Measurements from ENCODE around the gene MYLK2. TPM values are rescaled to one million over a fixed set of nuclear protein-coding genes. Genes with fewer than 3 reads are reported as not detected.

MYLK2 gene
- polyA plus RNA-seq, 1 donor from 2014 or later, result 0.22 TPM

DNA sequence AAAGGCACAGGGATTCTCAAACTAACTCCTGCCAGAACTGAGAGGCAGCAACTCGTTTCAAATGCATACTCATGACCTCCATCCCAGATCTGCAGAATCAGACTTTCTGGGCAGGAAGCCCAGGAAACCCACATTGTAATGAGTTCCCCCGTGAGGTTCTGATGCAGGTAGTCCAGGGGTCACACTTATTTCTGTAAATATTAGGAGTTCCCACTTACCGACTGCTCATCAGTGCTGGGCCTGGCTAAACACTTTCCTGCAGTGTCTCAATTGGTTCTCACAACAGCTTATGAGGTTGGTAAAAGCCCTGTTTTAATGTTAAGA lies 39.6 kb downstream of the MYLK2 start:
- no peaks in the 10 kb centered on the region for H4K20me1 ChIP-seq (ENCODE audit: insufficient read depth)
- H3K36me3 ChIP-seq (ENCODE audit: insufficient read depth, low read length), result no peaks in the 10 kb centered on the region
- no peaks in the 10 kb centered on the region for H3K9me2 ChIP-seq (ENCODE audit: insufficient read depth, low read length)
- H2AFZ ChIP-seq (ENCODE audit: low read depth, low read length), result no peak overlapping the region
- no peak overlapping the region for H3K4me2 ChIP-seq (ENCODE audit: low read length)
- TF ChIP-seq EP300 (conservative IDR thresholded peaks at IDR 0.05; ENCODE audit: poor library complexity, severe bottlenecking), result no peak
- TF ChIP-seq RAD21 (conservative IDR thresholded peaks at IDR 0.05), result no peak
- no peak for TF ChIP-seq SMC3 (conservative IDR thresholded peaks at IDR 0.05; ENCODE audit: poor library complexity)
- no peak for TF ChIP-seq CTCF (IDR thresholded peaks at IDR 0.05; ENCODE audit: poor library complexity, severe bottlenecking)
- TF ChIP-seq, protein P1, sequence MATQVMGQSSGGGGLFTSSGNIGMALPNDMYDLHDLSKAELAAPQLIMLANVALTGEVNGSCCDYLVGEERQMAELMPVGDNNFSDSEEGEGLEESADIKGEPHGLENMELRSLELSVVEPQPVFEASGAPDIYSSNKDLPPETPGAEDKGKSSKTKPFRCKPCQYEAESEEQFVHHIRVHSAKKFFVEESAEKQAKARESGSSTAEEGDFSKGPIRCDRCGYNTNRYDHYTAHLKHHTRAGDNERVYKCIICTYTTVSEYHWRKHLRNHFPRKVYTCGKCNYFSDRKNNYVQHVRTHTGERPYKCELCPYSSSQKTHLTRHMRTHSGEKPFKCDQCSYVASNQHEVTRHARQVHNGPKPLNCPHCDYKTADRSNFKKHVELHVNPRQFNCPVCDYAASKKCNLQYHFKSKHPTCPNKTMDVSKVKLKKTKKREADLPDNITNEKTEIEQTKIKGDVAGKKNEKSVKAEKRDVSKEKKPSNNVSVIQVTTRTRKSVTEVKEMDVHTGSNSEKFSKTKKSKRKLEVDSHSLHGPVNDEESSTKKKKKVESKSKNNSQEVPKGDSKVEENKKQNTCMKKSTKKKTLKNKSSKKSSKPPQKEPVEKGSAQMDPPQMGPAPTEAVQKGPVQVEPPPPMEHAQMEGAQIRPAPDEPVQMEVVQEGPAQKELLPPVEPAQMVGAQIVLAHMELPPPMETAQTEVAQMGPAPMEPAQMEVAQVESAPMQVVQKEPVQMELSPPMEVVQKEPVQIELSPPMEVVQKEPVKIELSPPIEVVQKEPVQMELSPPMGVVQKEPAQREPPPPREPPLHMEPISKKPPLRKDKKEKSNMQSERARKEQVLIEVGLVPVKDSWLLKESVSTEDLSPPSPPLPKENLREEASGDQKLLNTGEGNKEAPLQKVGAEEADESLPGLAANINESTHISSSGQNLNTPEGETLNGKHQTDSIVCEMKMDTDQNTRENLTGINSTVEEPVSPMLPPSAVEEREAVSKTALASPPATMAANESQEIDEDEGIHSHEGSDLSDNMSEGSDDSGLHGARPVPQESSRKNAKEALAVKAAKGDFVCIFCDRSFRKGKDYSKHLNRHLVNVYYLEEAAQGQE (IDR thresholded peaks at IDR 0.05; ENCODE audit: borderline replicate concordance), result no peak
- TF ChIP-seq MXI1 (conservative IDR thresholded peaks at IDR 0.05; ENCODE audit: poor library complexity, severe bottlenecking), result no peak
- TF ChIP-seq POLR2AphosphoS5 (IDR thresholded peaks at IDR 0.05), result no peak
- no peak for TF ChIP-seq TAF1 (IDR thresholded peaks at IDR 0.05; ENCODE audit: low read depth)
- TF ChIP-seq EZH2 (IDR thresholded peaks at IDR 0.05; ENCODE audit: borderline replicate concordance, insufficient read depth, low read length, poor library complexity, severe bottlenecking), result no peak
- H3K9me3 ChIP-seq (ENCODE audit: low read length), result no peaks in the 10 kb centered on the region
- no peak overlapping the region for H3K4me3 ChIP-seq (ENCODE audit: low read length)
- H3K27ac ChIP-seq (ENCODE audit: low read length), result no peak overlapping the region
- no peak overlapping the region for H3K9ac ChIP-seq (ENCODE audit: low read length)
- H3K79me2 ChIP-seq (replicated peaks; ENCODE audit: insufficient read depth, low read length), result no peaks in the 10 kb centered on the region
- no peaks in the 10 kb centered on the region for H3K27me3 ChIP-seq (ENCODE audit: insufficient read depth, low read depth, low read length)
- H3F3A ChIP-seq (ENCODE audit: insufficient read depth, low read length, poor library complexity, severe bottlenecking), result peaks cover 8% of the 10 kb centered on the region

- Histone ChIP-seq H3K4me2 (ENCODE audit: low read length) (no peak overlapping the region), H3K27ac (ENCODE audit: low read length) (no peak overlapping the region), H2AFZ (ENCODE audit: low read depth, low read length) (no peak overlapping the region), H3K27me3 (ENCODE audit: insufficient read depth, low read depth, low read length) (no peaks in the 10 kb centered on the region), H3K4me3 (ENCODE audit: low read length) (no peak overlapping the region), H3K36me3 (ENCODE audit: insufficient read depth, low read length) (no peaks in the 10 kb centered on the region), H3F3A (ENCODE audit: insufficient read depth, low read length, poor library complexity, severe bottlenecking) (peaks cover 8% of the 10 kb centered on the region), H3K9ac (ENCODE audit: low read length) (no peak overlapping the region), H3K79me2 (replicated peaks; ENCODE audit: insufficient read depth, low read length) (no peaks in the 10 kb centered on the region), H3K9me2 (ENCODE audit: insufficient read depth, low read length) (no peaks in the 10 kb centered on the region), H3K9me3 (ENCODE audit: low read length) (no peaks in the 10 kb centered on the region), H4K20me1 (ENCODE audit: insufficient read depth) (no peaks in the 10 kb centered on the region)
- TF ChIP-seq EP300 (conservative IDR thresholded peaks at IDR 0.05; ENCODE audit: poor library complexity, severe bottlenecking) (no peak), POLR2AphosphoS5 (IDR thresholded peaks at IDR 0.05) (no peak), RAD21 (conservative IDR thresholded peaks at IDR 0.05) (no peak), CTCF (IDR thresholded peaks at IDR 0.05; ENCODE audit: poor library complexity, severe bottlenecking) (no peak), MXI1 (conservative IDR thresholded peaks at IDR 0.05; ENCODE audit: poor library complexity, severe bottlenecking) (no peak), SMC3 (conservative IDR thresholded peaks at IDR 0.05; ENCODE audit: poor library complexity) (no peak)
- TF ChIP-seq, protein P1 (IDR thresholded peaks at IDR 0.05; ENCODE audit: borderline replicate concordance), result no peak
Measured at GRCh38 chr20:31859266-31859997, 40.3 kb downstream of the MYLK2 start.

All from neural cell (in vitro differentiated cells).